Left ventricle myocardium inferior (tissue), 1 donor: ENCODE data around the gene LPAR2. TPM values are rescaled to one million over a fixed set of nuclear protein-coding genes. Genes with fewer than 3 reads are reported as not detected.

Experiments
- DNase-seq: peaks from one replicate; pipeline ENCODE4 v3.0.0-alpha.2; 2020
- H3K27ac ChIP-seq: fragments of 200-600 bp; replicated peaks from 2 replicates; pipeline ENCODE4 v1.8.0; 2021
- H3K27me3 ChIP-seq: fragments of 200-600 bp; 2 replicates; pipeline ENCODE4 v1.8.0; 2021; ENCODE audit warnings: low read depth
- H3K36me3 ChIP-seq: fragments of 200-600 bp; 2 replicates; pipeline ENCODE4 v1.8.0; 2021
- H3K4me1 ChIP-seq: fragments of 200-600 bp; 2 replicates; pipeline ENCODE4 v1.8.0; 2021
- H3K4me3 ChIP-seq: fragments of 200-600 bp; 2 replicates; pipeline ENCODE4 v1.8.0; 2021; ENCODE audit warnings: mild to moderate bottlenecking, moderate library complexity
- H3K9me3 ChIP-seq: fragments of 200-600 bp; replicated peaks from 2 replicates; pipeline ENCODE4 v1.8.0; 2021
- intact Hi-C: fragments of 100-400 bp; cut with micrococcal nuclease; formaldehyde crosslinking; loops from one replicate; pipeline ENCODE4 v1.11.0; 2022
- total RNA-seq: library from RNA; stranded (reverse); fragmentation: NEBNext Ultra II Directional; extraction: Animal tissue kit (Norgen Biotek cat#: 25700); gene quantifications from one replicate; pipeline ENCODE4 v1.2.1, GENCODE V29; 2021
- TF ChIP-seq, protein P1 (sequence below): fragments of 200-600 bp; IDR thresholded peaks from 2 replicates; pipeline ENCODE4 v1.8.0; 2021; ENCODE audit warnings: antibody characterized with exemption, mild to moderate bottlenecking, borderline replicate concordance
- donor health status: DM: no; HTN: yes; CAD: no; lungs with severe emphysema.

The LPAR2 gene
- total RNA-seq, 1 donor from 2014 or later, result 0.88 TPM

DNA sequence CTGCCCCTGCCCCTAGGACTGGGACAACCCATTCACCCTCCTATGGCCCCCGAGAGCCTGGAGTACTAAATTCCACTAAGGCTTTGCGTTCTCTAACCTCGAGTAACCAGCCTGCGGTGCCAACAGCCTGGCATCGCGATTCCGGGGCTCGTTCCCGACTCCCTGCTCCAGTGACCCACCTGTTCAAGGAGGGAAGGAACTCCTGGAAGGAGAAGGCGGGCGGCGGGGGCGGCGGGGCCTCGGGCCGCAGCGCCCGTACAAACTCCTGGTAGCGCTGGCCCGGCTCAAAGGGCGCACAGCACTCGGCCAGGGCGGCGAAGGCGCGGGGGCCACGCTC lies 9.1 kb upstream of the LPAR2 start:
- Histone ChIP-seq H3K4me3 (no peak overlapping the region), H3K27me3 (peaks cover 11% of the 10 kb centered on the region), H3K36me3 (peaks cover 11% of the 10 kb centered on the region), H3K9me3 (no peaks in the 10 kb centered on the region), H3K27ac (no peak overlapping the region), H3K4me1 (no peaks in the 10 kb centered on the region)
- TF ChIP-seq, protein P1, sequence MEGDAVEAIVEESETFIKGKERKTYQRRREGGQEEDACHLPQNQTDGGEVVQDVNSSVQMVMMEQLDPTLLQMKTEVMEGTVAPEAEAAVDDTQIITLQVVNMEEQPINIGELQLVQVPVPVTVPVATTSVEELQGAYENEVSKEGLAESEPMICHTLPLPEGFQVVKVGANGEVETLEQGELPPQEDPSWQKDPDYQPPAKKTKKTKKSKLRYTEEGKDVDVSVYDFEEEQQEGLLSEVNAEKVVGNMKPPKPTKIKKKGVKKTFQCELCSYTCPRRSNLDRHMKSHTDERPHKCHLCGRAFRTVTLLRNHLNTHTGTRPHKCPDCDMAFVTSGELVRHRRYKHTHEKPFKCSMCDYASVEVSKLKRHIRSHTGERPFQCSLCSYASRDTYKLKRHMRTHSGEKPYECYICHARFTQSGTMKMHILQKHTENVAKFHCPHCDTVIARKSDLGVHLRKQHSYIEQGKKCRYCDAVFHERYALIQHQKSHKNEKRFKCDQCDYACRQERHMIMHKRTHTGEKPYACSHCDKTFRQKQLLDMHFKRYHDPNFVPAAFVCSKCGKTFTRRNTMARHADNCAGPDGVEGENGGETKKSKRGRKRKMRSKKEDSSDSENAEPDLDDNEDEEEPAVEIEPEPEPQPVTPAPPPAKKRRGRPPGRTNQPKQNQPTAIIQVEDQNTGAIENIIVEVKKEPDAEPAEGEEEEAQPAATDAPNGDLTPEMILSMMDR, result no peak
- intact Hi-C loops, result no loop called here
- DNase-seq, result no peak

DNA sequence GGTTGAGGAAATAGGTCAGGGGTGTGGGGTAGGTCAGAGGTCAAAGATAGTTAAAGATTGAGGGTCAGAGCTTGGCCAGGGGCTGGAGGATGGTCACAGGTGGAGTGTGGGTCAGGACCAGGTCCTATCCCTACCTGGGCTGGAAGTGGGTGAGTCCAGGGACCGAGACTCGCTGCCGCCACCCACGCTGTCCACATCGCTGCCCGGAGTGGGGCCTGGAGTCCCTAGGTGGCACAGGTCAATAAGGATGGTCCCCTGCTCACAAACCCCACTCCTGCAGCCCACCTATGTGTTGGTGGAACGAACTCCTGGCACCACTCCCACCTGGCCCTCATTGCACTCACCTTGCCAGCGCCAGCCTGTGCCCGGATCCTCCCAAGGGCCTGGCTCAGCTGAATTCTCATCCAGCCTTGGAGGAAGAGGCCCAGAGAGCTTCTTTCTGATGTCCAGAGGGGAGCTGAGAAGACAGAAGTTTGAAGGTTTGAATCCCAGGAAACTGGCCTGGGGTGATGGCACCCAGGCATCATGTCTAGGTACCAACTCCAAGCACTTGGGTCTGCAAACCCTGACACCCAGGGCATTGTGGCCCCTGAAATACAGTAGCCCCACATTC lies 8.7 kb upstream of the LPAR2 start:
- H3K4me1 ChIP-seq, result no peaks in the 10 kb centered on the region
- H3K36me3 ChIP-seq, result peaks cover 11% of the 10 kb centered on the region
- intact Hi-C loops, result no loop called here
- H3K4me3 ChIP-seq, result no peak overlapping the region
- H3K9me3 ChIP-seq, result no peaks in the 10 kb centered on the region
- no peak for DNase-seq
- no peak overlapping the region for H3K27ac ChIP-seq
- peaks cover 11% of the 10 kb centered on the region for H3K27me3 ChIP-seq
- TF ChIP-seq, protein P1, result no peak

GRCh38 chr19:19635313-19635702 lies 7.3 kb upstream of the LPAR2 start:
- peaks cover 11% of the 10 kb centered on the region for H3K27me3 ChIP-seq
- H3K9me3 ChIP-seq, result no peaks in the 10 kb centered on the region
- no peak for DNase-seq
- intact Hi-C loops, result no loop called here
- no peaks in the 10 kb centered on the region for H3K4me1 ChIP-seq
- H3K27ac ChIP-seq, result no peak overlapping the region
- TF ChIP-seq, protein P1, result no peak
- H3K4me3 ChIP-seq, result no peak overlapping the region
- H3K36me3 ChIP-seq, result peaks cover 11% of the 10 kb centered on the region

DNA sequence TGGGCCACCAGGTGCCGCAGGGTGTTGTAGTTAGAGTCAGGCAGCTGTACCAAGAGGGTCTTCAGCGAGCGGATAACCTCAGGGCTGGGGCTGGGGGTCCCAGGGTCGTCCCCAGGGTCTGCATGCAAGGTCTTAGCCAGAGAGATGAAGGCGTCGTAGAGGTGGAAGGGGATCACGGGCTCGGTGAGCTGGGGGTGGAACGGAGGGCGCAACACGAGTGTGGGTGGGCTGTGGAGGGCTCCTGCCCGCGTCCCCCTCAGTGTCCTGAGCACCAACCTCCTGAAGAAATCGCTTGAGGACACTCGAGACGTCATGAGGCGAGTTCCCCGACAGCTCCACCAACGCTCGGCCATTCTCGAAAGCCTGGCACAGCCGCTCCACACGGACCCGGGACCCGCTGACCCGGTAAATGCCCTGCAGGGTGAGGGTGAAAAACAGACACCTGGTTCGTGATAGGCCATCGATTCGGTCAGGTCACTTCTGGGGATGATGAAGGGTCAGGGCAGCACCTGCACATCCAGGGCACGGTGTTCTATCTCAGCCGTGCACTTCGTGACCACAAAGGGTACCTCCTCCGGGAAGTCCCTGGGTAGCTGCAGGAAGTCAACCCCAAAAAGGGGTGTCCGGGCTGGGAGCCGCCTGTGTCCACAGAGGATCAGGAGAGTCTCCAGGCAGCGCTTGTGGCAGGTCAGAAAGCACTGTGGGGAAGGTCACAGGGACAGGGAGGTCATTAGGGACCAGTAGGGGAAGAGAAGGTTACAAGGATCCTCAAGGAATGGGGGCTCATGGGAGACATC lies 6.7 kb upstream of the LPAR2 start:
- no peak overlapping the region for H3K4me3 ChIP-seq
- no peak overlapping the region for H3K27ac ChIP-seq
- H3K36me3 ChIP-seq, result peaks cover 11% of the 10 kb centered on the region
- intact Hi-C loops, result no loop called here
- TF ChIP-seq, protein P1, result no peak
- no peak for DNase-seq
- peaks cover 11% of the 10 kb centered on the region for H3K27me3 ChIP-seq
- H3K9me3 ChIP-seq, result no peaks in the 10 kb centered on the region
- H3K4me1 ChIP-seq, result no peaks in the 10 kb centered on the region

DNA sequence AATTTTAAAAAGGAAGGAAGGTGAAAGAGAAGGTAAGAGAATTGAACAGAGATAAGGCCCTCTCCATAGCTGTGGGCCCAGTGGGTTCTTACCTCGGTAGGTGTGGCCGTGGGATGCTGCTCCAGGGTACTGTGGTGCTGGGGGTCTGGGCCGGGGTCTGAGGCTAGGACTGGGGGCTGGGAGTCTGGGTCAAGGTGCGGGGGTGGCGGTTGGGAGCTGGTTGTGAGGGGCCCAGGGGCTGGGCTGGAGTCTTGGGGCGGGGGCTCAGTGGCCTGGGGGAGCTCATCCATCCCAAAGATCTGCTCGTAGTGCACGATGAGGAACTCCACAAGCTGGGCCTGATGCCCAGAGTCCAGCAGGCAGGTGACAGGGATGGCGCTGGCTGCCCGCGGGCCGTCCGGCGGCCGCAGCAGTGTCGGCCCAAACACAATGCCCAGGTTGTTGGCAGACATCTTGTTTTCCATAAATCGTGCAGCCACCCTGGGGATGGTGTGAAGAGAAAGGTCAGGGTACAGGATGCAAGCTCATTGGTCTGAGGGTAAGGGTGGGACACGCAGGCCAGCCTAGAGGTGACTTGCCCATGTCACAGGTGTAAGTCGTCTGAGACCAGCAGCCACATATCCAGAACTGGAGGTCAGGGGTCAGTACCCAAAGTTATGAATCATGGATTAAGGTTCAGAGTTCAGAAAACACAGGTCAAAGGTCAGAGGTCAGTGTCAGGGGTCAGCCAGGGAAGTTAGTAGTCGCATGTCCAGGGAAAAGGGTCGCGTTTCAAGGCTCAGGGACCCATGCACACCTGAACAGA lies 5.9 kb upstream of the LPAR2 start:
- Histone ChIP-seq H3K27me3 (peaks cover 11% of the 10 kb centered on the region), H3K4me1 (no peaks in the 10 kb centered on the region), H3K4me3 (no peak overlapping the region), H3K27ac (no peak overlapping the region), H3K36me3 (peaks cover 11% of the 10 kb centered on the region), H3K9me3 (no peaks in the 10 kb centered on the region)
- TF ChIP-seq, protein P1, result no peak
- no peak for DNase-seq
- intact Hi-C loops, result no loop called here
